ENCODE measurements around the gene TMEM178A.

Gene TMEM178A

GRCh38 chr2:39678170-39678569 is 12.5 kb downstream of the TMEM178A start:
- no peak overlapping the region for H3K4me2 ChIP-seq
- H3K27ac ChIP-seq, result no peak overlapping the region
- H4K20me1 ChIP-seq (ENCODE audit: insufficient read depth), result no peaks in the 10 kb centered on the region
- no peaks in the 10 kb centered on the region for H3K4me1 ChIP-seq (ENCODE audit: low read depth, poor library complexity, severe bottlenecking)
- H3K27me3 ChIP-seq (ENCODE audit: insufficient read depth, low read depth), result no peaks in the 10 kb centered on the region
- TF ChIP-seq, protein P1, sequence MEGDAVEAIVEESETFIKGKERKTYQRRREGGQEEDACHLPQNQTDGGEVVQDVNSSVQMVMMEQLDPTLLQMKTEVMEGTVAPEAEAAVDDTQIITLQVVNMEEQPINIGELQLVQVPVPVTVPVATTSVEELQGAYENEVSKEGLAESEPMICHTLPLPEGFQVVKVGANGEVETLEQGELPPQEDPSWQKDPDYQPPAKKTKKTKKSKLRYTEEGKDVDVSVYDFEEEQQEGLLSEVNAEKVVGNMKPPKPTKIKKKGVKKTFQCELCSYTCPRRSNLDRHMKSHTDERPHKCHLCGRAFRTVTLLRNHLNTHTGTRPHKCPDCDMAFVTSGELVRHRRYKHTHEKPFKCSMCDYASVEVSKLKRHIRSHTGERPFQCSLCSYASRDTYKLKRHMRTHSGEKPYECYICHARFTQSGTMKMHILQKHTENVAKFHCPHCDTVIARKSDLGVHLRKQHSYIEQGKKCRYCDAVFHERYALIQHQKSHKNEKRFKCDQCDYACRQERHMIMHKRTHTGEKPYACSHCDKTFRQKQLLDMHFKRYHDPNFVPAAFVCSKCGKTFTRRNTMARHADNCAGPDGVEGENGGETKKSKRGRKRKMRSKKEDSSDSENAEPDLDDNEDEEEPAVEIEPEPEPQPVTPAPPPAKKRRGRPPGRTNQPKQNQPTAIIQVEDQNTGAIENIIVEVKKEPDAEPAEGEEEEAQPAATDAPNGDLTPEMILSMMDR (conservative IDR thresholded peaks at IDR 0.05; ENCODE audit: low read depth, low read length), result no peak
- H3K79me2 ChIP-seq (ENCODE audit: insufficient read depth, low read depth), result no peaks in the 10 kb centered on the region
- no peak overlapping the region for H2AFZ ChIP-seq (ENCODE audit: low read depth)
- H3K4me3 ChIP-seq (IDR thresholded peaks at IDR 0.05; ENCODE audit: insufficient read depth, low read depth, low read length), result no peak overlapping the region
- H3K36me3 ChIP-seq (ENCODE audit: insufficient read depth), result no peaks in the 10 kb centered on the region
- no peak overlapping the region for H3K9ac ChIP-seq

DNA sequence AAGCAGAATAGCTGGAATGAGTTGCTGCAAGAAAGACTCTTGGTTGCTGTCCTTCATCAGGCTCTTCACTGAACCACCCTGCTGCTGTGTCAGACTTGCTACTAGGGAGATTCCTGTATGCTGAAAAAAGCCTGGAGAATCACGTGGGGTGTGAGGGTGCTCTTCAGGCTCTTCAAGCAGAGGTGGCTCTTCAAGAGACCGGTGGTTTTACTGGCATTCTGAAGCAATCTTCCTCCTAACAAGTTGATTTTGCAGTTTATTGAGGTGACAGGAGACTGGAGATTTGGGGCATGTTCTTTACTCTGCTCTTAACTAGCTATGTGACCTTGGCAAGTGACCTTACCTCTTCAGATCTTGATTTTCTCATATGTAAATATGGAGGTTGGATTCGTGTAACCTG is 14.1 kb downstream of the TMEM178A start:
- H3K36me3 ChIP-seq (ENCODE audit: insufficient read depth), result no peaks in the 10 kb centered on the region
- H2AFZ ChIP-seq (ENCODE audit: low read depth), result no peak overlapping the region
- H3K9ac ChIP-seq, result no peak overlapping the region
- H4K20me1 ChIP-seq (ENCODE audit: insufficient read depth), result no peaks in the 10 kb centered on the region
- no peaks in the 10 kb centered on the region for H3K4me1 ChIP-seq (ENCODE audit: low read depth, poor library complexity, severe bottlenecking)
- TF ChIP-seq, protein P1 (conservative IDR thresholded peaks at IDR 0.05; ENCODE audit: low read depth, low read length), result no peak
- no peak overlapping the region for H3K27ac ChIP-seq
- H3K79me2 ChIP-seq (ENCODE audit: insufficient read depth, low read depth), result no peaks in the 10 kb centered on the region
- H3K4me2 ChIP-seq, result no peak overlapping the region
- no peaks in the 10 kb centered on the region for H3K27me3 ChIP-seq (ENCODE audit: insufficient read depth, low read depth)
- H3K4me3 ChIP-seq (IDR thresholded peaks at IDR 0.05; ENCODE audit: insufficient read depth, low read depth, low read length), result no peak overlapping the region

GRCh38 chr2:39682066-39682692 is 16.5 kb downstream of the TMEM178A start:
- H3K27me3 ChIP-seq (ENCODE audit: insufficient read depth, low read depth), result no peaks in the 10 kb centered on the region
- TF ChIP-seq, protein P1 (conservative IDR thresholded peaks at IDR 0.05; ENCODE audit: low read depth, low read length), result no peak
- H3K9ac ChIP-seq, result no peak overlapping the region

DNA sequence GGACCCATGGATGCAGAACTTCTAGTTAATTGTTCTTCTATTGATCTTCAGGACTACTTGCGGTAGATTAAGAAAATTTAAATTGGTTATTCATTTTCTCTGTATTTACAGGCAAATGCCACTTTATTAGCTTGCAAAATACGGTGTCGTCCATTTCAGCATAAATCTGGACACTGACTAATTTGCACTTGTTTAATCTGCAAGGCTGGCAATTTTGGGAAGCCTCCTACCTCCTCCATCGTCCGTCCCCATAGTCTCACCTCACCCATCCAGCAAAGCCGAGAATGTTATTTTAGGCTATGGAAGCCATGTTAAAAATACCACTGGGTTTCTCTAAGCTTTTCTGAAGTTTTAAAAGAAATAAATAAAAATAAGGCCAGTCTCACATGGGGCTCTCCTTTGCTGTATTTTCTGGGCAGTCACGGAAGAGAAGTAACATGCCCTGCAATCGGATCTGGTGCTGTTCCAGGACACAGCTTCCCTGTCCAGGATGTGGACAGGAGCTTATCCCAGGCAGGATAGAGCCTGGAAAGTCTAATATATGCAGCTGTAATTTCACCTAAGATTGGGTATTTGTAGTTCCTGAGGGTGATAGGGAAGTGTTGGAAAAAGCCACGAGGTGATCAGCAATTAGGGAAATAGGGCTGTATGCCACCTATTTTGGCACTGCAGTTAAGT is 17.4 kb downstream of the TMEM178A start:
- H2AFZ ChIP-seq (ENCODE audit: low read depth), result no peak overlapping the region
- TF ChIP-seq, protein P1 (conservative IDR thresholded peaks at IDR 0.05; ENCODE audit: low read depth, low read length), result no peak
- no peaks in the 10 kb centered on the region for H4K20me1 ChIP-seq (ENCODE audit: insufficient read depth)
- H3K79me2 ChIP-seq (ENCODE audit: insufficient read depth, low read depth), result no peaks in the 10 kb centered on the region
- no peak overlapping the region for H3K27ac ChIP-seq
- H3K4me1 ChIP-seq (ENCODE audit: low read depth, poor library complexity, severe bottlenecking), result no peaks in the 10 kb centered on the region
- no peak overlapping the region for H3K9ac ChIP-seq
- no peak overlapping the region for H3K4me2 ChIP-seq
- no peak overlapping the region for H3K4me3 ChIP-seq (IDR thresholded peaks at IDR 0.05; ENCODE audit: insufficient read depth, low read depth, low read length)
- no peaks in the 10 kb centered on the region for H3K27me3 ChIP-seq (ENCODE audit: insufficient read depth, low read depth)
- no peaks in the 10 kb centered on the region for H3K36me3 ChIP-seq (ENCODE audit: insufficient read depth)

More at GRCh38 chr2:39682066-39682692, 16.5 kb downstream of the TMEM178A start:
- Histone ChIP-seq H3K4me3 (IDR thresholded peaks at IDR 0.05; ENCODE audit: insufficient read depth, low read depth, low read length) (no peak overlapping the region), H3K4me1 (ENCODE audit: low read depth, poor library complexity, severe bottlenecking) (no peaks in the 10 kb centered on the region), H3K4me2 (no peak overlapping the region), H3K27ac (no peak overlapping the region), H3K36me3 (ENCODE audit: insufficient read depth) (no peaks in the 10 kb centered on the region), H2AFZ (ENCODE audit: low read depth) (no peak overlapping the region), H3K79me2 (ENCODE audit: insufficient read depth, low read depth) (no peaks in the 10 kb centered on the region), H4K20me1 (ENCODE audit: insufficient read depth) (no peaks in the 10 kb centered on the region)
